Kidney epithelial cell (primary cell): ENCODE data around the gene RNF34. TPM values are rescaled to one million over a fixed set of nuclear protein-coding genes. Genes with fewer than 3 reads are reported as not detected.

Experiments
- DNase-seq: peaks from one replicate; pipeline ENCODE4 v3.0.0-alpha.2; 2010; ENCODE audit warnings: low read depth
- H3K27me3 ChIP-seq: 2 replicates; pipeline ENCODE4 v1.6.0; 2011; ENCODE audit warnings: low read length; ENCODE audit not compliant: control insufficient read depth, insufficient read depth
- H3K36me3 ChIP-seq: 2 replicates; pipeline ENCODE4 v1.5.1; 2011; ENCODE audit warnings: low read length; ENCODE audit not compliant: control insufficient read depth, insufficient read depth
- H3K4me3 ChIP-seq: 2 replicates; pipeline ENCODE4 v1.5.1; 2011; ENCODE audit warnings: low read depth, mild to moderate bottlenecking, control low read depth, low read length
- CTCF ChIP-seq: IDR thresholded peaks from 2 replicates; pipeline ENCODE4 v1.5.1; 2011; ENCODE audit warnings: mild to moderate bottlenecking, moderate library complexity, low read length, control low read depth, inconsistent platforms; ENCODE audit not compliant: insufficient read depth, poor library complexity, severe bottlenecking
- total RNA-seq: library from RNA; depleted of rRNA; stranded (reverse); fragments of >200 nt; gene quantifications from 2 replicates; pipeline ENCODE4 v1.2.3, GENCODE V29; 2015

RNF34 gene
- total RNA-seq, 1 donor from 2014 or later, result 45.3 TPM

DNA sequence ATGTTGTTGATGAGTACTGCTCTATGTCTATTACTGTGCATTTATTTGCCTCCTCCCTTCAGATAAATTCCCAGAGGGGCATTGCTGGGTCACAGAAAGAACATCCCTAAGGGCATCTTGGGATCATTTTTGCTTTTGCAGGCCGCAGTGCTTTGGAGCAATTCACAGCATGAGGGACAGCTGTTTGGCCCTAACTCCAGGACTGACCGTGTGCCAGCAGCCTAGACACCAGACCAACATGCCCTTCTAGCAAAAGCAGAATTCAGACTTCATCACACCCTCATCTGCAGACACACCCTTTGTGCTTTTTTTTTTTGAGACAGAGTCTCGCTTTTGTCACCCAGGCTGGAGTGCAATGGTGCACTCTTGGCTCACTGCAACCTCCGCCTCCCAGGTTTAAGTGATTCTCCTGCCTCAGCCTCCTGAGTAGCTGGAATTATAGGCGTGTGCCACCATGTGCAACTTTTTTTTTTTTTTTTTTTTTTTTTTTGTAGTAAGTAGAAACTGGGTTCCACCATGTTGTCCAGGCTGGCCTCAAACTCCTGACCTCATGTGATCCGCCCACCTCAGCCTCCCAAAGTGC is 31.0 kb downstream of the RNF34 start:
- Histone ChIP-seq H3K36me3 (peaks cover 1% of the 10 kb centered on the region), H3K4me3 (no peak overlapping the region), H3K27me3 (no peaks in the 10 kb centered on the region)
- DNase-seq, result no peak
- no peak for TF ChIP-seq CTCF

- Histone ChIP-seq H3K36me3 (peaks cover 1% of the 10 kb centered on the region), H3K27me3 (no peaks in the 10 kb centered on the region), H3K4me3 (no peak overlapping the region)
- DNase-seq, result no peak
- TF ChIP-seq CTCF, result no peak
These were observed 33.0 kb downstream of the RNF34 start for GRCh38 chr12:121432740-121433480.

GRCh38 chr12:121436706-121437105 is 36.8 kb downstream of the RNF34 start:
- H3K4me3 ChIP-seq, result no peak overlapping the region
- DNase-seq, result no peak
- H3K36me3 ChIP-seq, result peaks cover 3% of the 10 kb centered on the region
- TF ChIP-seq CTCF, result no peak
- H3K27me3 ChIP-seq, result no peaks in the 10 kb centered on the region

- DNase-seq, result no peak
- no peak for TF ChIP-seq CTCF
- Histone ChIP-seq H3K36me3 (peaks cover 3% of the 10 kb centered on the region), H3K4me3 (no peak overlapping the region), H3K27me3 (no peaks in the 10 kb centered on the region)
These were observed 39.0 kb downstream of the RNF34 start for GRCh38 chr12:121438905-121439304.

DNA sequence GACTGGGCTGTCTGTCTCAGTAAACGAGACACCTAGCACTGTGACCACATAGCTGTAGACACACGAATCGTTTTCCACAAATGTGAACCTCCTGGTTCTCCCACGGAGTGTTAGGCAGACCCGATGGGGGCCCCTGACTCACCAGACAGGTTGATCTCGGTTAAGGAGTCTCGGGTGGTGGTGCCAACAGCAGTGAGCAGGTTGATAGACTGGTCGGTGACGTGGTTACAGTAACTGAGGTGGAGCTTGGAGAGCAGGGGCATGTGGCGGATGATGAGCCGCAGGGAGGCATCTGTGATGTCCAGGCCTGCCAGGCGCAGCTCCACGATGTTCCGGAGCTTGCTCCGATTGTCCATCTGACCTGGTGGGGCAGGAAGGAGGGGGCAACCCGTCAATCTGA is 39.8 kb downstream of the RNF34 start:
- peaks cover 3% of the 10 kb centered on the region for H3K36me3 ChIP-seq
- DNase-seq, result no peak
- H3K27me3 ChIP-seq, result no peaks in the 10 kb centered on the region
- TF ChIP-seq CTCF, result no peak
- no peak overlapping the region for H3K4me3 ChIP-seq
